ENCODE results near the gene COL5A1. TPM values are rescaled to one million over a fixed set of nuclear protein-coding genes. Genes with fewer than 3 reads are reported as not detected.

Gene COL5A1
- polyA plus RNA-seq, 1 donor (not counting 4 experiments of a cell fraction or from before 2014, with no cell fraction given): 3.1 TPM

DNA sequence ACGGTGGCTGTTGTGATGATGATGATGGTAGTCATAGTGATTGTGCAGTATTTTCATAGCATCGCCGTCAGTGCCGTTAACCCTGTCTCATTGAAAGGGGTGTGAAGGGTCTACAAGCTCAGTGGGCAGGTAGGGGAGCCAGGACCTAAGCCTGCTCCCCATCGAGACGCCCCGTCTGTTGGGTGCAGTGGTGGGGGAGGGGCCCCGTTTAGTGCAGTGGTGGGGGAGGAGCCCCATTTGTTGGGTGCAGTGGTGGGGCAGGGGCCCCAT lies 68.6 kb downstream of the COL5A1 start:
- Histone ChIP-seq H3K27me3 (ENCODE audit: control insufficient read depth, extremely low read depth, insufficient read depth, low read length) (no peaks in the 10 kb centered on the region), H3K9me1 (ENCODE audit: control insufficient read depth, extremely low read depth, insufficient read depth, low read length) (no peaks in the 10 kb centered on the region), H3K4me2 (ENCODE audit: control insufficient read depth, extremely low read depth, insufficient read depth, low read depth, low read length) (no peak overlapping the region), H4K20me1 (ENCODE audit: control insufficient read depth, extremely low read depth, insufficient read depth, low read length) (no peaks in the 10 kb centered on the region), H3K9ac (ENCODE audit: control insufficient read depth, extremely low read depth, insufficient read depth, low read length) (no peak overlapping the region), H3K9me3 (ENCODE audit: control insufficient read depth, low read depth, low read length) (peaks cover 4% of the 10 kb centered on the region), H3K36me3 (ENCODE audit: control insufficient read depth in 2 of 2, extremely low read depth in 1 of 2, insufficient read depth in 2 of 2, low read length in 2 of 2) (peaks cover 0 to 4% of the 10 kb centered on the region in 2 experiments), H3K27ac (ENCODE audit: control insufficient read depth, insufficient read depth, low read length) (no peak overlapping the region), H3K4me1 (ENCODE audit: control insufficient read depth, extremely low read depth, insufficient read depth, low read length) (no peaks in the 10 kb centered on the region), H3K4me3 (ENCODE audit: control insufficient read depth in 2 of 3, extremely low read depth in 1 of 3, insufficient read depth in 2 of 3, low read depth in 1 of 3, low read length in 3 of 3) (no peak overlapping the region), H3K79me2 (ENCODE audit: control insufficient read depth, insufficient read depth, low read length) (no peaks in the 10 kb centered on the region), H2AFZ (ENCODE audit: control insufficient read depth, low read length) (no peak overlapping the region)
- TF ChIP-seq EZH2 (IDR thresholded peaks at IDR 0.05; ENCODE audit: low read length) (no peak), CTCF (optimal IDR thresholded peaks at IDR 0.05 in 1 of 3, IDR thresholded peaks at IDR 0.05 in 1 of 3, conservative IDR thresholded peaks at IDR 0.05 in 1 of 3; ENCODE audit: extremely low read depth in 1 of 3, insufficient read depth in 2 of 3, low read length in 3 of 3) (no peak)
- FAIRE-seq: no peak
- DNase-seq (ENCODE audit: low read depth, low spot score): no peak
- dilution Hi-C loops (cut with MboI; ENCODE audit: extremely low pct_ligation_motif_present, low sequenced_read_pairs): no loop called here

- Histone ChIP-seq H3K27ac (ENCODE audit: control insufficient read depth, insufficient read depth, low read length) (no peak overlapping the region), H4K20me1 (ENCODE audit: control insufficient read depth, extremely low read depth, insufficient read depth, low read length) (no peaks in the 10 kb centered on the region), H3K4me2 (ENCODE audit: control insufficient read depth, extremely low read depth, insufficient read depth, low read depth, low read length) (no peak overlapping the region), H3K9me1 (ENCODE audit: control insufficient read depth, extremely low read depth, insufficient read depth, low read length) (no peaks in the 10 kb centered on the region), H3K36me3 (ENCODE audit: control insufficient read depth in 2 of 2, extremely low read depth in 1 of 2, insufficient read depth in 2 of 2, low read length in 2 of 2) (peaks cover 0 to 4% of the 10 kb centered on the region in 2 experiments), H3K9me3 (ENCODE audit: control insufficient read depth, low read depth, low read length) (peaks cover 4% of the 10 kb centered on the region), H3K79me2 (ENCODE audit: control insufficient read depth, insufficient read depth, low read length) (no peaks in the 10 kb centered on the region), H3K27me3 (ENCODE audit: control insufficient read depth, extremely low read depth, insufficient read depth, low read length) (no peaks in the 10 kb centered on the region), H3K4me1 (ENCODE audit: control insufficient read depth, extremely low read depth, insufficient read depth, low read length) (no peaks in the 10 kb centered on the region), H3K4me3 (ENCODE audit: control insufficient read depth in 2 of 3, extremely low read depth in 1 of 3, insufficient read depth in 2 of 3, low read depth in 1 of 3, low read length in 3 of 3) (no peak overlapping the region), H3K9ac (ENCODE audit: control insufficient read depth, extremely low read depth, insufficient read depth, low read length) (no peak overlapping the region), H2AFZ (ENCODE audit: control insufficient read depth, low read length) (no peak overlapping the region)
- FAIRE-seq (no peak), DNase-seq (ENCODE audit: low read depth, low spot score) (no peak)
- dilution Hi-C loops (cut with MboI; ENCODE audit: extremely low pct_ligation_motif_present, low sequenced_read_pairs): no loop called here
- no peak for TF ChIP-seq CTCF (optimal IDR thresholded peaks at IDR 0.05 in 1 of 3, IDR thresholded peaks at IDR 0.05 in 1 of 3, conservative IDR thresholded peaks at IDR 0.05 in 1 of 3; ENCODE audit: extremely low read depth in 1 of 3, insufficient read depth in 2 of 3, low read length in 3 of 3)
- no peak for TF ChIP-seq EZH2 (IDR thresholded peaks at IDR 0.05; ENCODE audit: low read length)
Observed at GRCh38 chr9:134710901-134711300, 69.3 kb downstream of the COL5A1 start.
